PC-9 (cell line): ENCODE data around the gene TRIM24.

Experiments
- CTCF ChIP-seq: fragments of 200-600 bp; sonication (generic); conservative IDR thresholded peaks from 2 replicates; pipeline ENCODE4 v1.6.1; 2017; ENCODE audit warnings: mixed run types, antibody characterized with exemption, mild to moderate bottlenecking, moderate library complexity
- EZH2 ChIP-seq: fragments of 200-600 bp; sonication (generic); IDR thresholded peaks from 2 replicates; pipeline ENCODE4 v1.8.0; 2017; ENCODE audit warnings: antibody characterized with exemption, low read depth

GRCh38 chr7:138435231-138435919, 24.7 kb upstream of the TRIM24 start:
- no peak for TF ChIP-seq CTCF
- TF ChIP-seq EZH2 = no peak
